GM23338 (cell line): ENCODE data around the gene SPINT3.

Experiments used
- CTCF ChIP-seq, 2 experiments: fragments of 200-600 bp in 1 of 2; sonication (generic) in 1 of 2; conservative IDR thresholded peaks; 2 replicates each; pipeline versions ENCODE4 v1.5.1 to v1.6.1; 2016 to 2017; ENCODE audit warnings: antibody characterized with exemption in 2 of 2, low read depth in 2 of 2, mild to moderate bottlenecking in 2 of 2, moderate library complexity in 1 of 2
- ETS1 ChIP-seq: IDR thresholded peaks from 2 replicates; pipeline ENCODE4 v1.6.1; 2016; ENCODE audit warnings: antibody characterized with exemption
- EZH2 ChIP-seq: fragments of 200-600 bp; sonication (generic); IDR thresholded peaks from one replicate; pipeline ENCODE4 v1.8.0; 2017; ENCODE audit warnings: antibody characterized with exemption, mild to moderate bottlenecking, low read depth; ENCODE audit not compliant: unreplicated experiment
- EZH2phosphoT487 ChIP-seq: fragments of 200-600 bp; sonication (generic); IDR thresholded peaks from one replicate; pipeline ENCODE4 v1.8.1; 2018; ENCODE audit warnings: antibody characterized with exemption; ENCODE audit not compliant: unreplicated experiment
- POLR2AphosphoS5 ChIP-seq: IDR thresholded peaks from 2 replicates; pipeline ENCODE4 v1.6.1; 2016; ENCODE audit warnings: antibody characterized with exemption, low read depth
- REST ChIP-seq: IDR thresholded peaks from one replicate; pipeline ENCODE4 v1.6.1; 2018; ENCODE audit warnings: antibody characterized with exemption; ENCODE audit not compliant: unreplicated experiment
- STAT1 ChIP-seq: IDR thresholded peaks from one replicate; pipeline ENCODE4 v1.6.1; 2016; ENCODE audit warnings: antibody characterized with exemption; ENCODE audit not compliant: unreplicated experiment

- no peak for TF ChIP-seq CTCF (conservative IDR thresholded peaks at IDR 0.05; ENCODE audit: low read depth in 2 of 2)
- no peak for TF ChIP-seq EZH2
- no peak for TF ChIP-seq ETS1
- TF ChIP-seq EZH2phosphoT487: no peak
- TF ChIP-seq POLR2AphosphoS5: no peak
- no peak for TF ChIP-seq REST
- no peak for TF ChIP-seq STAT1
Measured at GRCh38 chr20:45496166-45496565, 19.3 kb downstream of the SPINT3 start.
